NCI-H1092 (cell line): Measurements from ENCODE around the gene HYCC2.
"Not testable (repeated sequence)": the region's sequence is repeated elsewhere in the genome, so short reads cannot be mapped to it uniquely, and the experiment has no call there.

Experiments
- DNase-seq: peaks from one replicate; lab custom pipeline; 2025; lab: John Stamatoyannopoulos, UW

Gene HYCC2

DNA sequence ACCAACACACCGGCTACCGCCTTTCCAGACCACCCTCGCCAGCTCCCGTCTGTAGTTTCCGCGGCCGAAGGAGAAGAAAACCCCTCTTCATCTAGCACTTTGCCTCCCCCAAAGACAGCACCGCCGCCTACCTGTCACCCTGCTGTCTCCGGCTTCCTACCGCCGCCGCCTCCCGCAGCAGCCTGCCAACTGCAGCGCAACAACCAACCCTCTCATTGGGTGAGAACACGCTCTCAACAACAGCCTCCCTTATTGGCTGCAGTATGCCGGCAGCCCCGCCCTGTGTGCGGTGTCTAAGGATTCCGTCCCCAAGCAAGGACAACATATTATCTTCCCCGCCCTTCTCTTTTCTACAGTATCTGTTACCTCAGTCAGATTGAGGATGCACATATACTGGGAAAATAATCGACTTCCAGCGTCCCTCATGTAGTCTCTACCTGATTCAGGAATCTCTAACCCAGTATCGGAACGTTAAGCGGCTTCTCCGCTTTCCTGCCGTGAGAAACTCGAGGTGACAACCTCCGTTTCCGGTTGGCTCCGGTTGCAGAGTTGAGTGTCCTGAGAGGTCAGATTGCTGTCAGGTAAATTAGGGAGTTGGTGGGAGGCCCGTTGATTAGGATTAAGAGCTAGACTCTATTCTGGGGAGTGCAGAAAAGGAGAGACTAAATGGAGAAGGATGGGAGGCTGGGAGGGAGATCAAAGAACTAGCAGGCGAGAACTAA lies at the start of gene HYCC2, which contains the start of gene NDUFB3:
TSS of gene HYCC2 (minus strand) at position 193 of the 722 bp plus-strand sequence. CDS start 47,662 bp downstream, outside the sequence.
TSS of gene NDUFB3 (plus strand) at position 523 of the 722 bp plus-strand sequence. CDS start 6,882 bp downstream, outside the sequence.
- DNase-seq, result peak; percentile 79

DNA sequence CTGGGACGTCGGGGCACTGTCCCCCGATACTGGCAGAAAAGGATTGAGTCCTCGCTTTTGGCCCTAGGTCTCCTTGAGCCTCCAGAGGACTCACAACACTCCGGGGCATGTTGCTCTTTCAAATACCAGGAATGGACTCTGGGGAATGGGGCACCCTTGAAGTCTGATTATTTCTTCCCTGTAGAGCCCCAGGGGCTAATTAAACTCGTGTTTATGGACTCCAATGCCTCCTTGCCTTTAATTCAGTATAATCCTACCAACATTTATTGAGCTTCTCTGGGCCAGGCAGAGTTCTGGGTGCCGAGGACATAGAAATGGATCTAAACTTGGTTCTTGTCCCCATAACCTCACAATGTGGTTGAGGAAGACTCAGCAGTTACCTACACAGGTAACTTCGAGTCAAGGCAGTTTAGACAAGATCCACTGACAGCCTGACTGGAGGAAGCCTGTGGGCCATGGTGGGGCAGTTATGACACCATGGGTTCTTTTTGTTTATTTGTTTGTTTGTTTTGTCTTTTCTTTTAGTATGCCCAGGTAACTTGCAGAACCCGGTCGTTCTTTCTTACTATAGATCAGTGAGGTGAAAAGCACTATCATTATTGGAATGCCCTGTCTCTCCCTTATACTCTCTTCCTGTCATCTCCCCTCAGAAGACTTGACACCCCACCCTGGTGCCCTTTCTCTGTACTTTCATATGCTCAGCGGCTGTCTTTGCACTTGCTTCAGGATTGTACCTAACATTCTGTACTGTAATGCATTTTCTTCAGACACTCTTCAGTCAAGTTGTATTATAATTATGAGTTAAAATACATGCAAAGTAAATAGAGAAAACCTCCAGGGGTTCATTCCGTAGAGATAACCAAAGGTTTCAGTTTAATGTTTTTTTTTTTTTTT lies 47.7 kb upstream of the HYCC2 start:
- DNase-seq, result no peak

DNA sequence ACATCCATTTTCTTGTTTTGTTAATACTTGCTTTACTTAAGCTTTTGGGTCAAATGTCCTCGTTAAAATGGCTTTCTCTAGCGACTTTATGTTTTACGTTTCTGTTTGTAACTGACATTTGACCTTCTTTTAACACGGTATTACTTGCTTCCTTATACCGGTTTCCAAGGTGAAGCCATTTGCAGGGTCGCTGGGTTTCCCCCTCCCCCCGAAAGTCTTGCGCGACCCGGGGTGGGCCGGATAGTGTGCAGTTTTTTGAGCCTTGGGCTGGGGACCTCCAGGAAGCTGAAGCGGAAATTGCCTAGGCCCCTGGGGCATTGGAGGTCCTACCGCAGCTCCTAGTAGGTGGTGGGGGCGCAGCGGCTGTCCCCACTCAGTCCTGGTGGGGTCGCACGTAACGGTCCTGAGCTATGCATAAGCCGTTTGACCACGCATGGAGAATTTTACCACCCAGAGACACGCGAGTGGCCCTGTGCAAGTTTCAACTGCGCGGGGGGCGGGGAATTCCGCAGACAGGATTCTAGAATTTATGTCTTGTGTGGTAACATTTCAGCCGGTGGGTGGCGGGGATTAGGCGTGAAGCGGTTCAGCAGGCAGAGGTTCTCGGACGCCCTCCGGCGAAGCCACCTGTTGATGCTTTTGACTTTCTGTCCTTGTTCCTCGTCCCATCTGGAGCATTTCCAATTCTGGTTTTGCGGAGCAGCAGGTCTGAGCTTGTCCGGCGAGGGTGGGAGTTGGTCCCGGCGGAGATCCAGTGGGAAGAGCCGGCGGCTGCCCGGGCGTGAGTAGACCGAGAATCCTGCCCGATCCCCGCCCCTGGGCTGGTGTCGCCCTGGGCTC lies 46.9 kb upstream of the HYCC2 start:
- DNase-seq, result peak; percentile 44

DNA sequence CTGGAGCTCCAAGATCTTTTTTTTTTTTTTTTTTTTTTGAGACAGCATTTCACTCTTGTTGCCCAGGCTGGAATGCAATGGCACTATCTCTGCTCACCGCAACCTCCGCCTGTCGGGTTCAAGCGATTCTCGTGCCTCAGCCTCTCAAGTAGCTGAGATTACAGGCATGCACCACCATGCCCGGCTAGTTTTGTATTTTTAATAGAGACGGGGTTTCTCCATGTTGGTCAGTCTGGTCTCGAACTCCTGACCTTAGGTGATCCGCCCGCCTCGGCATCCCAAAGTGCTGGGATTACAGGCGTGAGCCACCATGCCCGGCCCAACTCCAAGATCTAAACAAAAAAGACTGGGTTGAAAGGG lies 46.2 kb upstream of the HYCC2 start:
- not testable (repeated sequence) for DNase-seq

DNA sequence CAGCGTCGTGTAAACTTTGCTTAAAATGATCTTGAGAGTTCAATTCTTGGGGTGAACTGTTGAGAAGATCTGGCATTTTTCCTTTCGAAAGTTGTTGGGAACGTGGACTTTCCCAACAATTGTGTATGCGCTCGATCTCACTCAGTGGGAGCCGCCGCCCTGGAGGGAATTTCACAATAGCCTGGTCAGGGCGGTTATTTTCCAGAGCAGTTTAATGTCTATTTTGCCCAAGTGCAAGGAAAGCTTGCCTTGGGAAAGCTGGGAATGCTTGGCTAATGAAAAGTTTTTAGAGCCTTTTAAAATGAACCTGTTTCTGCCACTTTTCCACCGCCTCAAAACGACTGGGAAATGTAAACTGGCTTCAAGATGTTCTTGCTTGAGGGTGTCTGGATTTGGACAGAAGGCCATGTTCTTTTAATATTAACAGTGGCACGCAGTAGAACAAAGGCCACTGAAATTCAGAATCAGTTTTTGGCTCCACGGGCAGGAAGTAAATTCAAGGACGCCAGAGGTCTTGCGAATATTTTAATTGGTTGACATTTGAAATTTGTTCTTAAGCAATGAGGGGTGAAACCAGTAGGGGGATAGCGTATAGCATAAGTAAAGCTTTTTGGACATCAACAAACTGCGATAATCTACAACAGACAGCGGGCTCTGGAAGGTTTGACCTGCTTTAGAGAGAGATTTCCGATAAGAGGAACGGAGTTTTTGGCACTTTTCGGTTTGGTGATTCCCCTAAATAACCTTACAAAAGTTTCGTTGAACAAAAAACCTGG lies 45.7 kb upstream of the HYCC2 start:
- DNase-seq, result no peak

DNA sequence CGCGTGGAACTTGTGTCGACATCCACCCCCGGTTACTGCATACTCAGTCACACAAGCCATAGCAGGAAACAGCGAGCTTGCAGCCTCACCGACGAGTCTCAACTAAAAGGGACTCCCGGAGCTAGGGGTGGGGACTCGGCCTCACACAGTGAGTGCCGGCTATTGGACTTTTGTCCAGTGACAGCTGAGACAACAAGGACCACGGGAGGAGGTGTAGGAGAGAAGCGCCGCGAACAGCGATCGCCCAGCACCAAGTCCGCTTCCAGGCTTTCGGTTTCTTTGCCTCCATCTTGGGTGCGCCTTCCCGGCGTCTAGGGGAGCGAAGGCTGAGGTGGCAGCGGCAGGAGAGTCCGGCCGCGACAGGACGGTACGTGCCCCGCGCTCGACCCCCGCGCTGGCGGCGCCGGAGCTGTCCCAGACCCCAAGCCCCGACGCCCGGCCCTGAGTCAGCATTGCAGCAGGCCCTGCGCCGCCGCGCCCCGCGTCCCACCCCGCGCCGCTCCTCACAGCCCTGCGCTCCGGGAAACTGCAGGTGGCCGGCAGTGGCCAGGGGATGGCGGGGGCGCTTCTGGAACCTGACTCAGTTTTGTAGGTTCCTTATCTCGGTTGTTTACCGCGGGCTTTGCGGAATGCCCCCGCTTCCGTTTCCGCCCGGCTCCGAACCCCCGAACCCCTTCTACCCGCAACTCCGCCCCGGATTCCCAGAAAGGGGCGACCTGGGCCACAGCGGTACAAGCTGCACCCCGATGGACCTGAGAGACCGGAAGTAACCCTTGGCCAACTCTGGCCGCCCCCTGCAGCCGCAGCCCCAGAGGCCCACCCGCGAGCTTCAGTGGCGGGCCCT lies 44.9 kb upstream of the HYCC2 start, which contains the start of gene CFLAR:
TSS of gene CFLAR (plus strand) at position 50 of the 844 bp plus-strand sequence. CDS start 13,702 bp downstream, outside the sequence.
- peak; percentile 25 for DNase-seq

DNA sequence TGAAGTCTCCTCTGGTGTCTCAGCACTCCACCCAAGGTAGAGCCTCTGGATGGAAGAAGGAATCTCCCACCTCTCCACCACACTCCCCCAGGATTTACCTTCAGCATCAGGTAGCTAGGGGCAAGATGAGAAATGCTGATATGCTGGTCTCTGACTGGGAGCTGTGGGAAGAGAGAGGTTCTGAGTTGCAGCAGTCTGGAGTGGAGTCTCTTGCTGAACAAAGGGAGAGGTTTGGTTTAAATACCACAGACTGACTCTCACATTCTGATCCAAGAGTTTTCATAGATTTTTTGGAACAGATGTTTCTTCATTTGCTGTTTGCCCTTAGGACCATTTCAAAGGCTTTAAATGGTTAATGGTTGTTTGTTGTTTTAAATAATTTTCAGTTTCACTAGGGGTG lies 43.4 kb upstream of the HYCC2 start:
- DNase-seq, result no peak

DNA sequence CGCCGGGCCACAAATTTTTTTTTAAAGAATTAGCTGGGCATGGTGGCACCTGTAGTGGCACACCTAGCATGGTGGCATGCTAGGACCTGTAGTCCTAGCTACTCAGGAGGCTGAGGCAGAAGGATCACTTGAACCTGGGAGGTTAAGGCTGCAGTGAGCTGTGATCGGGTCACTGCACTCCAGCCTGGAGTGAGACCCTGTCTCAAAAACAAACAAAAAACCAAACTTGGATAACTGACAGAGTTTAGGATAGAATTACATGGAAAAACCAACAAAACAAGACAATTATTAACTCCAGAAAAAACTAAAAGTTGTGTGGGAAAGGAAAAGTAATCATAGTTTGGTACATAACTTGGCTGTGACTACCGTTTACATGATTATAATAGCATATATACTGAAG lies 42.9 kb upstream of the HYCC2 start:
- DNase-seq, result no peak

DNA sequence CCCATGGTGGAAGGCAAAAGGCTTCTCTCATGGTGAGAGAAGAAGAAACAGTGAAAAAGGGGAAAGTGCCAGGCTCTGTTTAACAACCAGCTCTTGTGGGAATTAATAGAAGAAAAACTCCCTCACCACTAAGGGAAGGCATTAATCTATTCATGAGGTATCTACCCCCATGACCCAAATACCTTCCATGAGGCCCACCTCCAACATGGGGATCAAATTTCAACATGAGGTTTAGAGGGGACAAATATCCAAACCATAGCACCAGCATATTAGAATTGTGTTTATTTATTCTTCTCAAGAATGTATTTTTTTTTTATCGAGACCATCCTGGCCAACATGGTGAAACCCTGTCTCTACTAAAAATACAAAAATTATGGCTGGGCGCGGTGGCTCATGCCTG lies 39.6 kb upstream of the HYCC2 start:
- no peak for DNase-seq

DNA sequence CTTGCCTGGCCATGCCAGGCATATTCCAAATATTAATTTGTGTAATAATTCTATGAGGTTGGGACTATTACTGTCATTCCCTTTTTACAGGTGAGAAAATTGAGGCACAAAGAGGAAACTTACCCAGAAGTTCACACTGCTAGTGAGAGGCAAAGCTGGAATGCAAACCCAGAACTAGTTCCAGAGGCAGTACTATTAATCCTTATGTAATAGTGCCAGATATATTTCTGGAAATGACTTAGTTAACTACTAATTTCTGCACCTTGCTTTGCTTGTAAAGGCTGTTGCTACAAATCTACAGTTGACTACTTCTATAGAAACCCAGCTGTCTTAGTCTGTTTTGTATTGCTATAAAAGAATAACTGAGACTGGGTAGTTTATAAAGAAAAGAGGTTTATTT lies 39.1 kb upstream of the HYCC2 start:
- no peak for DNase-seq

DNA sequence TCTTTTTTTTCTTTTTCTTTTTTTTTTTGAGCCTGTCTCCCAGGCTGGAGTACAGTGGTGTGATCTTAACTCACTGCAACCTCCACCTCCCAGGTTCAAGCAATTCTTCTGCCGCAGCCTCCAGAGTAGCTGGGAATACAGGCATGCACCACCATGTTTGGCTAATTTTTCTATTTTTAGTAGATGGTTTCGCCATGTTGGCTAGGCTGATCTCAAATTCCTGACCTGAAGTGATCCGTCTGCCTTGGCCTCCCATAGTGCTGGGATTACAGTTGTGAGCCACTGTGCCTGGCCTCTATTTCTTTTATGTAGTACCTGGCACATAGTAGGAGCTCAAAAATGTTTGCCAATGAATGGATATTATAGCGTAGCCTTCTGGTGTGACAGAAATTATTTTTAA lies 37.7 kb upstream of the HYCC2 start:
- DNase-seq, result no peak

DNA sequence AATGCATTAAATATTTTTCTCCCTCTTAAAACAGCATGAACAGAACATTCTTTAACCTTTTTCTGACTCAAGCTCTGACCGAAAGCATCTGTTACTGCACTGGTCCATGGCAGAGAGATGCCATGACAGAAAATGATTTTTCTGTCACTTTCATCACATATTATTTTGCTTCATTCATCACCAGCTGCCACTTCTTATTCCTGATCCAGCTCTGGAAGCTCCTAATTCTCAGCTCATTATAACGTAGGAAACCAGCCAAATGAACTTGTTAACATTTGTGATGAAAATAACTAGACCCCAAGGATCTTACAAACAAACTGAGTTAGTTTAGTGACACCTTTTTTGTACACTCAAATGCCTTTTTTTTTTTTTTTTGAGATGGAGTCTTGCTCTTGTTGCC lies 36.9 kb upstream of the HYCC2 start:
- DNase-seq, result no peak

DNA sequence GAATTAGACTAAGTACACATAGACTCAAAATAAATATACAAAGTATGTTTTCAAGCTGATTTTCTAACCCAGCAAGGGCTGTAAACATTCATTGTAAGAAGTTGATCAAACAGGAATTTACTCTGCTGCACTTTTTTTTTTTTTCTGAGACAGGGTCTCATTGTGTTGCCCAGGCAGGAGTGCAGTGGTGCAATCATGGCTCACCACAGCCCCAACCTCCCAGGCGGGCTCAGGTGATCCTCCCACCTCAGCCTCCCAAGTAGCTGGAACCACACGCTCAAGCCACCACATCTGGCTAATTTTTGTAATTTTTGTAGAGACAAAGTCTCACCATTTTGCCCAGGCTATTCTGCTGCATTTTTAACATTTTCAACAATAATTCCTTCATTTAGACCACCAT lies 36.2 kb upstream of the HYCC2 start:
- DNase-seq, result no peak

DNA sequence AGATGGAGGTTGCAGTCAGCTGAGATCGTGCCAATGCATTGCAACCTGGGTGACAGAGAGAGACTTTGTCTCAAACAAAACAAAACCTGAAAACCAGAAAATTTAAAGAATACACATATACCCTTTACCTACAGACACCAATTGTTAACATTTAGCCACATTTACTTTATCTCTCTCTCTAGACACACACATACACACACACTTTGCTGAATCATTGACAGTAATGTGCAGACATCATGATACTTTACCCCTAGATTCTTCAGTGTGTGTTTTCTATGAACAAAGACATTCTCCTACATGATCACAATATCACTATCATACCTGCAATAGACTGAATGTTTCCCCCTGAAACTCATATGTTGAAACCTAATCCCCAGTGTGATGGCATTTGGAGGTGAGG lies 34.3 kb upstream of the HYCC2 start:
- no peak for DNase-seq

DNA sequence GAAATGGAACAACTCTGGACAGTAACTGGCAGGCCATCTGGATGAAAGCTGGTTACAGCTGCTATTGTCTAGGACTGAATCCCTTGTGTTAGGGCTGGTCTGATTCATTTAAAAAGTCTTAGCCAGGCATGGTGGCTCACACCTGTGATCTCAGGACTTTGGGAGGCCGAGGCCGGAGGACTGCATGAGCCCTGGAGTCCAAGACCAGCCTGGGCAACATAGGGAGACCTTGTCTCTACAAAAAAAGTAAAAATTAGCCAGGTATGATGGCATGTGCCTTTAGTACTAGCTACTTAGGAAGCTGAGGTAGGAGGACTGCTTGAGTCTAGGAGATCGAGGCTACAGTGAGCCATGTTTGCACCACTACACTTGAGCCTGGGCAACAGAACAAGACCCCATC lies 29.0 kb upstream of the HYCC2 start:
- DNase-seq, result no peak

DNA sequence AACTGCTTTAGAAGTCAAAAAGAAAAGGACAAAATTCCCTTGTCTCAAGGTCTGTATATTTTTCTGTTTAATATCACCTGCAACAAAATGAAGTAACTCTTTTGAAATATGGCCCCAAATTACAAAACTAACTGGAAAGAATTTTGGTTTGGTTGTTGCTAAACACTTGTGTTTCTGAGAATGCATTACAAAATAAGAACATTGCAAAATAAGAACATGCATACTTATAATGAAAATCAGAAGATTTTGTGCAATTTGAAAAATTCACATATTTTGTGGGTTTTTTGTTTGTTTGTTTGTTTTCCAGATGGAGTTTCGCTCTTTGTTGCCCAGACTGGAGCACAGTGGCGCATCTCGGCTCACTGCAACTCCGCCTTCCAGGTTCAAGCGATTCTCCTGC lies 22.1 kb upstream of the HYCC2 start:
- no peak for DNase-seq

DNA sequence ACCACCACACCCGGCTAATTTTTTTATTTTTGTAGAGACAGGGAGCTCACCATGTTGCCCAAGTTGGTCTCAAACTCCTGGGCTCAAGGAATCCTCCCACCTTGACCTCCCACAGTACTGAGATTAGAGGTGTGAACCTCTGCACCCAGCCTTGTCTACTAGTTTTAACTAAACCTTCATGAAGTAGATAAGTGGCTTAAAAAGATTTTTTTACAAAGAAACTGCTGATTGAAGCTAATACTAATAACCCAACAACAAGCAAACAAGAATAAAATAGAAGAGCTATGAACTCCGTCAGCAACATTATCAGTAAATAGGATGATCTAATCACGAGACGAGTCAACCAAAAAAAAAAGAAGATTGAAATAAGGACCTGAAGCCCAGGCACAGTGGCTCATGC lies 19.1 kb upstream of the HYCC2 start:
- DNase-seq, result no peak

DNA sequence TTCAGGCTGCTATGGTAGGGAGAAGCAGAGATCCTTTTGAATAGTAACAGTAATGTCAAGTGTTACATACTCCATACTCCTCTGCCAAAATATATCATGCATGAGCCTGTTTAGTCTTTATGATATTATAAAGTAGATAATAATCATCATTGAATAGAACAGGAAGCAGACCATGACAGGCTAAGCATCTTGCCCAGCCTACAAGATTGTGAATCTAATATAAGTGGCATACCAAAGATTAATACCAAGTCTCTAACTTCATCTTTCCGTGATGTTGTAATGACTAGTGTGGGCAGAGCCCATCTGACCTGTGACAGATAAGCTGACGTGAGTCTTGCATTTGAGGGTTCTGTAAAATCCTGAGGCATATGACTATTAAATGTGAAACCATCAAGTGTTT lies 13.4 kb upstream of the HYCC2 start:
- DNase-seq, result no peak

DNA sequence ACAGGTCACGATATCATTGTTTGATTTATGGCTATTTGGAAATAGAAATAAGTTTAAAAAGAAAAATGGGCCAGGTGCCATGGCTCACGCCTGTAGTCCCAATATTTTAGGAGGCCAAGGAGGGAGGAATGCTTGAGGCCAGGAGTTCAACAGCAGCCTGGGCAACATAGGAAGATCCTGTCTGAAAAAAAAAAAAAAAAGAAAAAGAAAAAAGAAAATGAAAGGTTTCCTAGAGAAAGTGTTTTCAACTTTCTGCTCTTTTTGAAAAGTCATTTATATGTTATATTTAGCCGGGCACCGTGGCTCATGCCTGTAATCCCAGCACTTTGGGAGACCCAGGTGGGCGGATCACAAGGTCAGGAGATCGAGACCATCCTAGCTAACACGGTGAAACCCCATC lies 3.5 kb upstream of the HYCC2 start:
- DNase-seq, result no peak

DNA sequence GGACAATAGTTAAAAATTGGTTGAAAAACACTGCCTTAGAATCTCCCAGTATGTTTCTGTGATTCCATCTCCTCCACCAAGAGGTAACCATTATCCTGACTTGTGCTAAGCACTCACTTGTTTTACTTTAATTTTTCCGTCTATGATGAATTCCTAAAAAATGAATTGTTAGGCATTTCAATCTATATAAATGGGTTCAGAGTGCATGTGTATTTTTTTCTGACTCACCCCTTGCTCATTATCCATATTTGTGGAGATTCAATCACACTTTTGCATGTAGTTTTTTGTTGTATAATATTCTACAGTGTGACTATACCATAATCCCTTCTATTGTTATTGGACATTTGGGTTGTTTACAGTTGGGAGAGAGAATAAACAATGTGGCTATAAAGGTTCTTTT lies 1.6 kb upstream of the HYCC2 start:
- no peak for DNase-seq

DNA sequence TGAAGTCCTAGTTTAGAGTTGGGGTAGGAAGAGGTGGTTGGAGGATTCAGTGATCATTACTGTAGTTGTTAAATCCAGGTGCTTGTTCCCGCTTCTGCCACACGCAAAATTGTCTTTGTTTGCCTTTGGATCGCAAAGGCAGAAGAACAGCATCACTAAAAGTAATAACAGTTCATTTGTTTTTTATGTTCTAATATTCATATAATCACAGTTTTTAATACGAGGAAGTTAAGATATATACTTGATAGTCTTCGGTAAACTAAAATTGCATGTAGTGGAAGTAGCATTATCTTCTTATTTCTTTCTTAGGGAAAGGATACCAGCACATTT lies 695 bp upstream of the HYCC2 start:
- DNase-seq, result no peak
